HG03432 (cell line): ENCODE measurements around the gene PRELID2.
"Not testable (repeated sequence)": the region's sequence is repeated elsewhere in the genome, so short reads cannot be mapped to it uniquely, and the experiment has no call there.

Experiments
- ATAC-seq: cut with Tn5 transposase; IDR thresholded peaks from one replicate; pipeline ENCODE4 v1.9.1; 2021; ENCODE audit warnings: mild to moderate bottlenecking, moderate library complexity; ENCODE audit not compliant: unreplicated experiment

PRELID2 gene

GRCh38 chr5:145840458-145841132 is 5.5 kb upstream of the PRELID2 start:
- ATAC-seq, result no peak

GRCh38 chr5:145838276-145838675 is 3.1 kb upstream of the PRELID2 start:
- no peak for ATAC-seq

- ATAC-seq, result not testable (repeated sequence)
These were observed 1.1 kb upstream of the PRELID2 start for GRCh38 chr5:145836241-145836640.

GRCh38 chr5:145835848-145836239 is 702 bp upstream of the PRELID2 start:
- ATAC-seq, result no peak

GRCh38 chr5:145834554-145834916 is 607 bp downstream of the PRELID2 start:
- ATAC-seq, result no peak

GRCh38 chr5:145833631-145834200 is 1.4 kb downstream of the PRELID2 start:
- no peak for ATAC-seq

GRCh38 chr5:145830594-145830993 is 4.5 kb downstream of the PRELID2 start:
- ATAC-seq, result no peak

- ATAC-seq, result no peak
These were observed 5.3 kb downstream of the PRELID2 start for GRCh38 chr5:145829708-145830361.

- ATAC-seq, result no peak
These were observed 8.1 kb downstream of the PRELID2 start for GRCh38 chr5:145826895-145827674.

GRCh38 chr5:145825751-145826180 is 9.4 kb downstream of the PRELID2 start:
- ATAC-seq, result peak; percentile 73

GRCh38 chr5:145824040-145824439 is 11.1 kb downstream of the PRELID2 start:
- ATAC-seq, result no peak

- ATAC-seq, result no peak
These were observed 16.5 kb downstream of the PRELID2 start for GRCh38 chr5:145818604-145819003.

- ATAC-seq, result no peak
These were observed 22.3 kb downstream of the PRELID2 start for GRCh38 chr5:145812877-145813276.

GRCh38 chr5:145811834-145812625 is 23.1 kb downstream of the PRELID2 start:
- no peak for ATAC-seq

- ATAC-seq, result no peak
These were observed 28.2 kb downstream of the PRELID2 start for GRCh38 chr5:145806923-145807322.

GRCh38 chr5:145805819-145806218 is 29.3 kb downstream of the PRELID2 start:
- ATAC-seq, result no peak

- ATAC-seq, result no peak
These were observed 30.4 kb downstream of the PRELID2 start for GRCh38 chr5:145804701-145805100.

GRCh38 chr5:145803112-145804004 is 31.8 kb downstream of the PRELID2 start:
- no peak for ATAC-seq

- ATAC-seq, result no peak
These were observed 33.9 kb downstream of the PRELID2 start for GRCh38 chr5:145801195-145801594.

- ATAC-seq, result no peak
These were observed 35.0 kb downstream of the PRELID2 start for GRCh38 chr5:145800181-145800580.
